GM23338 (cell line): ENCODE measurements around the gene RAX2. TPM values are rescaled to one million over a fixed set of nuclear protein-coding genes. Genes with fewer than 3 reads are reported as not detected.

Source experiments
- ATAC-seq: fragments of 200-7000 bp; cut with Tn5 transposase; 3 replicates; pipeline ENCODE4 v1.9.1; 2020
- DNase-seq: peaks from one replicate; pipeline ENCODE4 v3.0.0-alpha.2; 2015; ENCODE audit warnings: low spot score
- H2AFZ ChIP-seq: fragments of 200-600 bp; sonication (generic); 2 replicates; pipeline ENCODE4 v1.8.0; 2016; ENCODE audit warnings: antibody characterized with exemption, mild to moderate bottlenecking, moderate library complexity
- H3F3A ChIP-seq: fragments of 200-600 bp; sonication (generic); replicated peaks from 2 replicates; pipeline ENCODE4 v1.8.0; 2017; ENCODE audit warnings: antibody characterized with exemption, mixed run types, low read depth
- H3K27ac ChIP-seq: fragments of 200-600 bp; sonication (generic); 2 replicates; pipeline ENCODE4 v1.6.1; 2016; ENCODE audit warnings: low read depth
- H3K27me3 ChIP-seq: fragments of 200-600 bp; sonication (generic); 2 replicates; pipeline ENCODE4 v1.8.0; 2016; ENCODE audit warnings: mild to moderate bottlenecking, mixed run types, moderate library complexity; ENCODE audit not compliant: insufficient read depth
- H3K36me3 ChIP-seq: fragments of 200-600 bp; sonication (generic); 2 replicates; pipeline ENCODE4 v1.8.0; 2016; ENCODE audit warnings: mild to moderate bottlenecking; ENCODE audit not compliant: insufficient read depth
- H3K4me1 ChIP-seq: fragments of 200-600 bp; sonication (generic); 2 replicates; pipeline ENCODE4 v1.8.0; 2016; ENCODE audit warnings: mild to moderate bottlenecking, moderate library complexity; ENCODE audit not compliant: insufficient read depth
- H3K4me2 ChIP-seq: fragments of 200-600 bp; sonication (generic); 2 replicates; pipeline ENCODE4 v1.7.1; 2017; ENCODE audit warnings: mixed run types
- H3K4me3 ChIP-seq: fragments of 200-600 bp; sonication (generic); 2 replicates; pipeline ENCODE4 v1.6.1; 2016; ENCODE audit warnings: mixed run types
- H3K79me2 ChIP-seq: fragments of 200-600 bp; sonication (generic); replicated peaks from 2 replicates; pipeline ENCODE4 v1.8.0; 2017; ENCODE audit warnings: mild to moderate bottlenecking; ENCODE audit not compliant: insufficient read depth
- H3K9me2 ChIP-seq: fragments of 200-600 bp; sonication (generic); 2 replicates; pipeline ENCODE4 v1.8.0; 2017; ENCODE audit not compliant: insufficient read depth
- H4K20me1 ChIP-seq: fragments of 200-600 bp; sonication (generic); replicated peaks from 2 replicates; pipeline ENCODE4 v1.8.0; 2017; ENCODE audit warnings: mild to moderate bottlenecking; ENCODE audit not compliant: insufficient read depth
- H3K27ac Mint-ChIP-seq: 2 replicates; pipeline ENCODE4 v1.8.0; 2020; ENCODE audit warnings: inconsistent platforms, mild to moderate bottlenecking, moderate library complexity, mixed read lengths
- H3K27me3 Mint-ChIP-seq: 3 replicates; pipeline ENCODE4 v1.8.0; 2022; ENCODE audit warnings: low read depth, mild to moderate bottlenecking, moderate library complexity, mixed read lengths, inconsistent platforms; ENCODE audit not compliant: insufficient read depth, poor library complexity
- H3K36me3 Mint-ChIP-seq: 3 replicates; pipeline ENCODE4 v1.8.0; 2021; ENCODE audit warnings: low read depth, mild to moderate bottlenecking, inconsistent platforms, moderate library complexity, mixed read lengths
- H3K4me1 Mint-ChIP-seq: 3 replicates; pipeline ENCODE4 v1.8.0; 2020; ENCODE audit warnings: mild to moderate bottlenecking, inconsistent platforms, mixed read lengths
- H3K4me3 Mint-ChIP-seq: 3 replicates; pipeline ENCODE4 v1.8.0; 2021; ENCODE audit warnings: moderate library complexity, mild to moderate bottlenecking, inconsistent platforms, mixed read lengths
- H3K9me3 Mint-ChIP-seq: 3 replicates; pipeline ENCODE4 v1.8.0; 2020; ENCODE audit warnings: moderate library complexity, mild to moderate bottlenecking, inconsistent platforms, mixed read lengths
- CREB1 ChIP-seq: fragments of 250-450 bp; sonication (Bioruptor Pico); IDR thresholded peaks from 2 replicates; pipeline ENCODE4 v1.5.0; 2020; ENCODE audit warnings: low read depth, mild to moderate bottlenecking, moderate library complexity
- CTCF ChIP-seq, 2 experiments: fragments of 200-600 bp in 1 of 2; sonication (generic) in 1 of 2; conservative IDR thresholded peaks; 2 replicates each; pipeline versions ENCODE4 v1.5.1 to v1.6.1; 2016 to 2017; ENCODE audit warnings: antibody characterized with exemption in 2 of 2, low read depth in 2 of 2, mild to moderate bottlenecking in 2 of 2, moderate library complexity in 1 of 2
- ETS1 ChIP-seq: IDR thresholded peaks from 2 replicates; pipeline ENCODE4 v1.6.1; 2016; ENCODE audit warnings: antibody characterized with exemption
- EZH2 ChIP-seq: fragments of 200-600 bp; sonication (generic); IDR thresholded peaks from one replicate; pipeline ENCODE4 v1.8.0; 2017; ENCODE audit warnings: antibody characterized with exemption, mild to moderate bottlenecking, low read depth; ENCODE audit not compliant: unreplicated experiment
- EZH2phosphoT487 ChIP-seq: fragments of 200-600 bp; sonication (generic); IDR thresholded peaks from one replicate; pipeline ENCODE4 v1.8.1; 2018; ENCODE audit warnings: antibody characterized with exemption; ENCODE audit not compliant: unreplicated experiment
- JUNB ChIP-seq: IDR thresholded peaks from one replicate; pipeline ENCODE4 v1.6.1; 2016; ENCODE audit warnings: antibody characterized with exemption; ENCODE audit not compliant: unreplicated experiment
- NANOG ChIP-seq: IDR thresholded peaks from 2 replicates; pipeline ENCODE4 v1.6.1; 2016; ENCODE audit warnings: antibody characterized with exemption, borderline replicate concordance
- POLR2AphosphoS5 ChIP-seq: IDR thresholded peaks from 2 replicates; pipeline ENCODE4 v1.6.1; 2016; ENCODE audit warnings: antibody characterized with exemption, low read depth
- REST ChIP-seq: IDR thresholded peaks from one replicate; pipeline ENCODE4 v1.6.1; 2018; ENCODE audit warnings: antibody characterized with exemption; ENCODE audit not compliant: unreplicated experiment
- STAT1 ChIP-seq: IDR thresholded peaks from one replicate; pipeline ENCODE4 v1.6.1; 2016; ENCODE audit warnings: antibody characterized with exemption; ENCODE audit not compliant: unreplicated experiment
- ZNF114 ChIP-seq: fragments of 250-450 bp; sonication (Bioruptor Pico); IDR thresholded peaks from 2 replicates; pipeline ENCODE4 v1.5.0; 2020; ENCODE audit warnings: mild to moderate bottlenecking, moderate library complexity
- ZNF331 ChIP-seq: fragments of 250-450 bp; sonication (Bioruptor Pico); IDR thresholded peaks from 2 replicates; pipeline ENCODE4 v1.5.0; 2020; ENCODE audit warnings: low read depth, mild to moderate bottlenecking, moderate library complexity
- polyA plus RNA-seq: library from polyadenylated mRNA; unstranded; fragments of >200 nt; fragmentation: Nextera tagmentation; extraction: Ambion mirVana; gene quantifications from 2 replicates; pipeline ENCODE4 v1.2.1, GENCODE V29; 2016
- total RNA-seq: library from RNA; depleted of rRNA; stranded (reverse); fragments of >200 nt; shearing (Covaris generic); gene quantifications from 2 replicates; pipeline ENCODE4 v1.2.3, GENCODE V29; 2014
- TF ChIP-seq, protein P1 (sequence below): fragments of 250-450 bp; sonication (Bioruptor Pico); IDR thresholded peaks from 2 replicates; pipeline ENCODE4 v1.5.0; 2020; ENCODE audit warnings: mild to moderate bottlenecking, moderate library complexity

Gene RAX2
- total and polyA plus RNA-seq, 2 experiments from 2014 or later, result 0.13 TPM; not detected in 1

- DNase-seq (no peak), ATAC-seq (no peak)
- no peaks in the 10 kb centered on the region for H4K20me1 ChIP-seq
Observed at GRCh38 chr19:3808420-3809143, 36.6 kb upstream of the RAX2 start.

More at GRCh38 chr19:3808420-3809143, 36.6 kb upstream of the RAX2 start:
- H3K4me2 ChIP-seq, result no peak overlapping the region
- H3K36me3 Mint-ChIP-seq, result no peaks in the 10 kb centered on the region
- H3K36me3 ChIP-seq, result no peaks in the 10 kb centered on the region
- no peak overlapping the region for H2AFZ ChIP-seq
- no peak overlapping the region for H3K4me3 ChIP-seq
- peaks cover 14% of the 10 kb centered on the region for H3K27me3 Mint-ChIP-seq
- H3K27ac ChIP-seq, result no peak overlapping the region
- no peaks in the 10 kb centered on the region; the same call in 2 of the 3 replicates for H3K4me1 Mint-ChIP-seq
- peaks cover 4% of the 10 kb centered on the region; the same call in 1 of the 3 replicates for H3K9me3 Mint-ChIP-seq
- H3K9me2 ChIP-seq, result no peaks in the 10 kb centered on the region
- no peaks in the 10 kb centered on the region for H3K27me3 ChIP-seq
- H3K79me2 ChIP-seq, result no peaks in the 10 kb centered on the region
- no peak overlapping the region for H3K27ac Mint-ChIP-seq
- peaks cover 9% of the 10 kb centered on the region for H3F3A ChIP-seq
- H3K4me3 Mint-ChIP-seq, result no peak overlapping the region; the same call in 2 of the 3 replicates
- H3K4me1 ChIP-seq, result no peaks in the 10 kb centered on the region
- TF ChIP-seq JUNB, result no peak
- no peak for TF ChIP-seq REST
- TF ChIP-seq, protein P1, sequence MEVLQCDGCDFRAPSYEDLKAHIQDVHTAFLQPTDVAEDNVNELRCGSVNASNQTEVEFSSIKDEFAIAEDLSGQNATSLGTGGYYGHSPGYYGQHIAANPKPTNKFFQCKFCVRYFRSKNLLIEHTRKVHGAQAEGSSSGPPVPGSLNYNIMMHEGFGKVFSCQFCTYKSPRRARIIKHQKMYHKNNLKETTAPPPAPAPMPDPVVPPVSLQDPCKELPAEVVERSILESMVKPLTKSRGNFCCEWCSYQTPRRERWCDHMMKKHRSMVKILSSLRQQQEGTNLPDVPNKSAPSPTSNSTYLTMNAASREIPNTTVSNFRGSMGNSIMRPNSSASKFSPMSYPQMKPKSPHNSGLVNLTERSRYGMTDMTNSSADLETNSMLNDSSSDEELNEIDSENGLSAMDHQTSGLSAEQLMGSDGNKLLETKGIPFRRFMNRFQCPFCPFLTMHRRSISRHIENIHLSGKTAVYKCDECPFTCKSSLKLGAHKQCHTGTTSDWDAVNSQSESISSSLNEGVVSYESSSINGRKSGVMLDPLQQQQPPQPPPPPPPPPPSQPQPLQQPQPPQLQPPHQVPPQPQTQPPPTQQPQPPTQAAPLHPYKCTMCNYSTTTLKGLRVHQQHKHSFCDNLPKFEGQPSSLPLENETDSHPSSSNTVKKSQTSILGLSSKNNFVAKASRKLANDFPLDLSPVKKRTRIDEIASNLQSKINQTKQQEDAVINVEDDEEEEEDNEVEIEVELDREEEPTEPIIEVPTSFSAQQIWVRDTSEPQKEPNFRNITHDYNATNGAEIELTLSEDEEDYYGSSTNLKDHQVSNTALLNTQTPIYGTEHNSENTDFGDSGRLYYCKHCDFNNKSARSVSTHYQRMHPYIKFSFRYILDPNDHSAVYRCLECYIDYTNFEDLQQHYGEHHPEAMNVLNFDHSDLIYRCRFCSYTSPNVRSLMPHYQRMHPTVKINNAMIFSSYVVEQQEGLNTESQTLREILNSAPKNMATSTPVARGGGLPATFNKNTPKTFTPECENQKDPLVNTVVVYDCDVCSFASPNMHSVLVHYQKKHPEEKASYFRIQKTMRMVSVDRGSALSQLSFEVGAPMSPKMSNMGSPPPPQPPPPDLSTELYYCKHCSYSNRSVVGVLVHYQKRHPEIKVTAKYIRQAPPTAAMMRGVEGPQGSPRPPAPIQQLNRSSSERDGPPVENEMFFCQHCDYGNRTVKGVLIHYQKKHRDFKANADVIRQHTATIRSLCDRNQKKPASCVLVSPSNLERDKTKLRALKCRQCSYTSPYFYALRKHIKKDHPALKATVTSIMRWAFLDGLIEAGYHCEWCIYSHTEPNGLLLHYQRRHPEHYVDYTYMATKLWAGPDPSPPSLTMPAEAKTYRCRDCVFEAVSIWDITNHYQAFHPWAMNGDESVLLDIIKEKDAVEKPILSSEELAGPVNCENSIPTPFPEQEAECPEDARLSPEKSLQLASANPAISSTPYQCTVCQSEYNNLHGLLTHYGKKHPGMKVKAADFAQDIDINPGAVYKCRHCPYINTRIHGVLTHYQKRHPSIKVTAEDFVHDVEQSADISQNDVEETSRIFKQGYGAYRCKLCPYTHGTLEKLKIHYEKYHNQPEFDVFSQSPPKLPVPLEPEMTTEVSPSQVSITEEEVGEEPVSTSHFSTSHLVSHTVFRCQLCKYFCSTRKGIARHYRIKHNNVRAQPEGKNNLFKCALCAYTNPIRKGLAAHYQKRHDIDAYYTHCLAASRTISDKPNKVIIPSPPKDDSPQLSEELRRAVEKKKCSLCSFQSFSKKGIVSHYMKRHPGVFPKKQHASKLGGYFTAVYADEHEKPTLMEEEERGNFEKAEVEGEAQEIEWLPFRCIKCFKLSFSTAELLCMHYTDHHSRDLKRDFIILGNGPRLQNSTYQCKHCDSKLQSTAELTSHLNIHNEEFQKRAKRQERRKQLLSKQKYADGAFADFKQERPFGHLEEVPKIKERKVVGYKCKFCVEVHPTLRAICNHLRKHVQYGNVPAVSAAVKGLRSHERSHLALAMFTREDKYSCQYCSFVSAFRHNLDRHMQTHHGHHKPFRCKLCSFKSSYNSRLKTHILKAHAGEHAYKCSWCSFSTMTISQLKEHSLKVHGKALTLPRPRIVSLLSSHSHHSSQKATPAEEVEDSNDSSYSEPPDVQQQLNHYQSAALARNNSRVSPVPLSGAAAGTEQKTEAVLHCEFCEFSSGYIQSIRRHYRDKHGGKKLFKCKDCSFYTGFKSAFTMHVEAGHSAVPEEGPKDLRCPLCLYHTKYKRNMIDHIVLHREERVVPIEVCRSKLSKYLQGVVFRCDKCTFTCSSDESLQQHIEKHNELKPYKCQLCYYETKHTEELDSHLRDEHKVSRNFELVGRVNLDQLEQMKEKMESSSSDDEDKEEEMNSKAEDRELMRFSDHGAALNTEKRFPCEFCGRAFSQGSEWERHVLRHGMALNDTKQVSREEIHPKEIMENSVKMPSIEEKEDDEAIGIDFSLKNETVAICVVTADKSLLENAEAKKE (CRISPR knock-in tag), result no peak
- no peak for TF ChIP-seq EZH2phosphoT487
- TF ChIP-seq EZH2, result no peak
- no peak for TF ChIP-seq POLR2AphosphoS5
- TF ChIP-seq ETS1, result no peak
- TF ChIP-seq ZNF114 (CRISPR knock-in tag), result no peak
- no peak for TF ChIP-seq ZNF331 (CRISPR knock-in tag)
- no peak for TF ChIP-seq CREB1 (CRISPR knock-in tag)
- TF ChIP-seq NANOG, result no peak
- TF ChIP-seq STAT1, result no peak
- TF ChIP-seq CTCF (conservative IDR thresholded peaks at IDR 0.05; ENCODE audit: low read depth in 2 of 2), result no peak
